MM.1S (cell line): ENCODE data around the gene PPTC7.
"Not testable (repeated sequence)": the region's sequence is repeated elsewhere in the genome, so short reads cannot be mapped to it uniquely, and the experiment has no call there.

Experiments
- DNase-seq: peaks from one replicate; pipeline ENCODE4 v3.0.0-alpha.2; 2015
- H2AFZ ChIP-seq: fragments of 300-600 bp; sonication (generic); 2 replicates; pipeline ENCODE4 v1.6.0; 2016; ENCODE audit warnings: antibody characterized with exemption, low read length
- H3F3A ChIP-seq: fragments of 300-600 bp; sonication (generic); 2 replicates; pipeline ENCODE4 v1.6.1; 2016; ENCODE audit warnings: mild to moderate bottlenecking, antibody characterized with exemption, low read length, moderate library complexity, mixed read lengths; ENCODE audit not compliant: insufficient read depth
- H3K27ac ChIP-seq: fragments of 300-600 bp; sonication (generic); 2 replicates; pipeline ENCODE4 v1.5.1; 2016; ENCODE audit warnings: mild to moderate bottlenecking, low read length
- H3K27me3 ChIP-seq: fragments of 300-600 bp; sonication (generic); replicated peaks from 2 replicates; pipeline ENCODE4 v1.6.0; 2016; ENCODE audit warnings: low read length; ENCODE audit not compliant: insufficient read depth
- H3K36me3 ChIP-seq: fragments of 300-600 bp; sonication (generic); replicated peaks from 2 replicates; pipeline ENCODE4 v1.6.1; 2016; ENCODE audit warnings: mild to moderate bottlenecking, low read length, mixed read lengths; ENCODE audit not compliant: insufficient read depth
- H3K4me1 ChIP-seq: fragments of 300-600 bp; sonication (generic); 2 replicates; pipeline ENCODE4 v1.6.1; 2016; ENCODE audit warnings: low read length, mixed read lengths
- H3K4me2 ChIP-seq: fragments of 300-600 bp; sonication (generic); 2 replicates; pipeline ENCODE4 v1.6.0; 2016; ENCODE audit warnings: low read depth, low read length
- H3K4me3 ChIP-seq: fragments of 300-600 bp; sonication (generic); 2 replicates; pipeline ENCODE4 v1.5.1; 2016; ENCODE audit warnings: low read length, mixed read lengths
- H3K79me2 ChIP-seq: fragments of 300-600 bp; sonication (generic); 2 replicates; pipeline ENCODE4 v1.6.1; 2016; ENCODE audit warnings: mixed run types, low read length, mixed read lengths
- H3K9ac ChIP-seq: fragments of 300-600 bp; sonication (generic); 2 replicates; pipeline ENCODE4 v1.6.1; 2016; ENCODE audit warnings: low read length, mixed read lengths
- H3K9me2 ChIP-seq: fragments of 300-600 bp; sonication (generic); replicated peaks from 2 replicates; pipeline ENCODE4 v1.6.1; 2016; ENCODE audit warnings: mild to moderate bottlenecking, low read length, mixed read lengths; ENCODE audit not compliant: insufficient read depth
- H3K9me3 ChIP-seq: fragments of 300-600 bp; sonication (generic); replicated peaks from 2 replicates; pipeline ENCODE4 v1.6.1; 2016; ENCODE audit warnings: mild to moderate bottlenecking, low read length, mixed read lengths; ENCODE audit not compliant: insufficient read depth
- H4K20me1 ChIP-seq: fragments of 300-600 bp; sonication (generic); 2 replicates; pipeline ENCODE4 v1.6.1; 2016; ENCODE audit warnings: mild to moderate bottlenecking, low read length, moderate library complexity, mixed read lengths; ENCODE audit not compliant: insufficient read depth
- CTCF ChIP-seq: fragments of 300-600 bp; sonication (generic); IDR thresholded peaks from 2 replicates; pipeline ENCODE4 v1.5.1; 2016; ENCODE audit warnings: antibody characterized with exemption, low read length, mixed read lengths
- EZH2 ChIP-seq: fragments of 300-600 bp; sonication (generic); optimal IDR thresholded peaks from 2 replicates; pipeline ENCODE3; 2017; ENCODE audit warnings: low read depth, mild to moderate bottlenecking, antibody characterized with exemption, low read length, mixed read lengths
- EZH2phosphoT487 ChIP-seq: fragments of 300-600 bp; sonication (generic); IDR thresholded peaks from 2 replicates; pipeline ENCODE4 v1.6.1; 2018; ENCODE audit warnings: antibody characterized with exemption, low read length

PPTC7 gene

GRCh38 chr12:110575326-110575725 is 7.8 kb downstream of the PPTC7 start:
- H3K9ac ChIP-seq: no peak overlapping the region
- no peak overlapping the region for H3K27ac ChIP-seq
- H2AFZ ChIP-seq: no peak overlapping the region
- no peaks in the 10 kb centered on the region for H3K9me3 ChIP-seq
- DNase-seq: no peak
- H3K79me2 ChIP-seq: peaks cover 84% of the 10 kb centered on the region
- H3F3A ChIP-seq: no peaks in the 10 kb centered on the region
- no peaks in the 10 kb centered on the region for H3K27me3 ChIP-seq
- no peak overlapping the region for H3K4me3 ChIP-seq
- TF ChIP-seq EZH2 (no peak), EZH2phosphoT487 (no peak), CTCF (no peak)
- no peak overlapping the region for H3K4me2 ChIP-seq
- 0 out of 2 replicates have a peak, but pooled peaks cover 4% of the 10 kb centered on the region for H3K4me1 ChIP-seq
- H3K36me3 ChIP-seq: no peaks in the 10 kb centered on the region
- H4K20me1 ChIP-seq: no peaks in the 10 kb centered on the region
- H3K9me2 ChIP-seq: no peaks in the 10 kb centered on the region

GRCh38 chr12:110574717-110575230 is 8.3 kb downstream of the PPTC7 start:
- H3F3A ChIP-seq, H3K4me2 ChIP-seq, H4K20me1 ChIP-seq, H3K4me1 ChIP-seq, H3K4me3 ChIP-seq, H2AFZ ChIP-seq, H3K9me2 ChIP-seq, DNase-seq, H3K27me3 ChIP-seq, H3K36me3 ChIP-seq, H3K9ac ChIP-seq, H3K9me3 ChIP-seq, H3K27ac ChIP-seq: not testable (repeated sequence)
- H3K79me2 ChIP-seq: peaks cover 79% of the 10 kb centered on the region

GRCh38 chr12:110574044-110574443 is 9.1 kb downstream of the PPTC7 start:
- no peak overlapping the region for H3K4me2 ChIP-seq
- 0 out of 2 replicates have a peak, but pooled peaks cover 4% of the 10 kb centered on the region for H3K4me1 ChIP-seq
- H3K4me3 ChIP-seq: no peak overlapping the region

GRCh38 chr12:110570798-110571197 is 12.3 kb downstream of the PPTC7 start:
- H3K27ac ChIP-seq, H3F3A ChIP-seq, DNase-seq, H2AFZ ChIP-seq, H3K27me3 ChIP-seq, H3K4me2 ChIP-seq, H3K9ac ChIP-seq, H3K9me2 ChIP-seq, H3K9me3 ChIP-seq, H3K4me3 ChIP-seq, H3K4me1 ChIP-seq, H3K36me3 ChIP-seq, H4K20me1 ChIP-seq: not testable (repeated sequence)
- peaks cover 75% of the 10 kb centered on the region for H3K79me2 ChIP-seq

More at GRCh38 chr12:110574044-110574443, 9.1 kb downstream of the PPTC7 start:
- no peak overlapping the region for H3K27ac ChIP-seq
- no peaks in the 10 kb centered on the region for H4K20me1 ChIP-seq
- H3K9me3 ChIP-seq: no peaks in the 10 kb centered on the region
- no peaks in the 10 kb centered on the region for H3K27me3 ChIP-seq
- H2AFZ ChIP-seq: no peak overlapping the region
- H3K36me3 ChIP-seq: no peaks in the 10 kb centered on the region
- DNase-seq: no peak
- H3F3A ChIP-seq: no peaks in the 10 kb centered on the region
- H3K79me2 ChIP-seq: peaks cover 78% of the 10 kb centered on the region
- TF ChIP-seq EZH2phosphoT487: no peak
- TF ChIP-seq CTCF: no peak
- TF ChIP-seq EZH2: no peak
- no peak overlapping the region for H3K9ac ChIP-seq
- no peaks in the 10 kb centered on the region for H3K9me2 ChIP-seq

- H3K27me3 ChIP-seq, H3K4me3 ChIP-seq, H4K20me1 ChIP-seq, H3K9me2 ChIP-seq, H3K9ac ChIP-seq, H3F3A ChIP-seq, H2AFZ ChIP-seq, H3K27ac ChIP-seq, H3K4me2 ChIP-seq, H3K4me1 ChIP-seq, H3K9me3 ChIP-seq, DNase-seq, H3K36me3 ChIP-seq: not testable (repeated sequence)
- H3K79me2 ChIP-seq: peaks cover 75% of the 10 kb centered on the region
These were observed 13.3 kb downstream of the PPTC7 start for GRCh38 chr12:110569838-110570237.
